DOHH2 (cell line): Measurements from ENCODE around the gene IFI27.

ENCODE experiments used
- CTCF ChIP-seq: fragments of 200-600 bp; sonication (generic); IDR thresholded peaks from one replicate; pipeline ENCODE4 v1.5.1; 2014; ENCODE audit warnings: antibody characterized with exemption, mild to moderate bottlenecking, low read depth, low read length; ENCODE audit not compliant: poor library complexity, severe bottlenecking
- EZH2phosphoT487 ChIP-seq: fragments of 200-600 bp; sonication (generic); IDR thresholded peaks from 2 replicates; pipeline ENCODE4 v1.6.1; 2017; ENCODE audit warnings: borderline replicate concordance, mild to moderate bottlenecking, antibody characterized with exemption, low read length, moderate library complexity, mixed read lengths

GRCh38 chr14:94066089-94066676 lies 44.4 kb upstream of the IFI27 start:
- no peak for TF ChIP-seq CTCF
- no peak for TF ChIP-seq EZH2phosphoT487
